HG03342 (cell line): ENCODE results near the gene SLC1A2.
A peak's percentile ranks its signal among the peaks of the same experiment; 100 is the strongest.

Experiments used
- ATAC-seq: cut with Tn5 transposase; IDR thresholded peaks from one replicate; pipeline ENCODE4 v1.9.1; 2021; ENCODE audit warnings: mild to moderate bottlenecking, moderate library complexity; ENCODE audit not compliant: unreplicated experiment

SLC1A2 gene

DNA sequence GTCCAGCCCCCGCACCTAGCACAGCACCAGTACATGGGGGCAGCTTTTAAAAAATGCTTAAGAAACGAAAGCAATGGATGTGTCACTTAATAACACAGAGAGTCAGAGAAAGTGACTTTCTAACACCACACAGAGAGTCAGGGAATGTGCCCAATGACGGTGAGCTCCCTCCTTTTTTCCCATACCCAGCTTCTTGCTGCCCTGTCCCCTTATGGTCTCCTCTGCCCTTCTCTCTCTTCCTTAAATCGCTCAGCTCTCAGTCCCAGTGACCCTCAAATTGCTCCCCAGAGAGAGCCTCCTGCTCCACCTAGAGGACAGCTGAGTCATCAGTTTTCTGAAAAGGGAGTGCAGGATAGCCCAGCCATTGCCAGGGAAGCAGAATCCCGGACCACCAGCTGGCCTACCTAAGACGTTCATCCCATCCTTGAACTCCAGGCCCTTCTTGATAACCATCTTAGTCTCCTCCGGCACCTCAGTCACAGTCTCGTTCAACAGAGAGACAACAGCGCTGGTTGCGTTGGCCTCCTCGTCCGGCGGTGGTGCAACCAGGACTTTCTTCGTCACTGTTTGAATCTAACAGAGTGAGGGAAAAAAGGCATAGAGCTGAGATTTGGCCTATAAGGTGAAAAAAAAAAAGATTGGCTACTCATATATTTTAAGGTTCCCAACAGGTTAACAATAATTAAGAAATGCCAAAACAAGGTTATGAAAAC is 113.5 kb downstream of the SLC1A2 start:
- peak; percentile 70 for ATAC-seq

DNA sequence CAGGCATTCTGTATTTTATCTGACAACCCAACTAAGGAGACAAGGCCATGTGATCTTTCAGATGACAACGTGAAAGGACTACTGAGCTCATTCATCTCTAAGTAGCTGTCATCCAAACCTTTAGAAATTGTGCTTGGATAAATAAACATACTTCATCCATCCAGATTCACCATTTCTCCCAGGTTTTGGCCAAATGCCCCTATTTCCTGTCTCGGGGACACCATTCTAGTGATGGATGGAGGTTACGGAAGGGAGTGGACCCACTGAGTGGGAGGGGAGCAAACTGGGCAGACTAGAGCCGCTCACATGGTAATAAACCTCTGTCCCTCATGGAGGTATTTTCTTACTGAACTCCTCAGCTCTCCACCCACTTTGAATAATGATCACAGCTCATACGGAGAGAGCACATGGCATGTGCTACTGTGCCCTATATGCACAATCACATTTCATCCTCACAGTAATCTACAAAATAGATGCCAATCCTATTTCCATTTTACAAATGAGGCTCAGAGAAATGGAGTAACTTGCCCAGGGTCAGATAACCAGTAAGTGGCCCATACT is 114.4 kb downstream of the SLC1A2 start:
- no peak for ATAC-seq

DNA sequence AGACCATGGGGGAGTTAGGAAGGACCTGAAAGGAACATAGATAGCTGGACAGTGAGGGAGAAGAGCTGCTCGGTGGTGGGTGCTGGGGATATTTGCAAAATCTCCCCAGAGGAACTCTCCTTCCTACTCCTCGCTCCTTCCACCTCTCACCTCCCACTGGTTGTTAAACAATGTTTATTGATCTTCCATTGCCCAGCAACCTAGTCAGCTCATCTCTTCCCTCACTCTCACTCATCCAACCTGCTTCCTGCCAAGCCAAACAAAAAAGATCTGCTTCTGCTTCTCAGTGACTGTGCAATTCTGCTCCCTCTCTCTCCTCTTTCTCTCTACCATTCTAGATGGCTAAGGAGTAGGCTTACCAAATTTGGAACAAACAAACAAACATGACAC is 115.0 kb downstream of the SLC1A2 start:
- ATAC-seq: no peak

DNA sequence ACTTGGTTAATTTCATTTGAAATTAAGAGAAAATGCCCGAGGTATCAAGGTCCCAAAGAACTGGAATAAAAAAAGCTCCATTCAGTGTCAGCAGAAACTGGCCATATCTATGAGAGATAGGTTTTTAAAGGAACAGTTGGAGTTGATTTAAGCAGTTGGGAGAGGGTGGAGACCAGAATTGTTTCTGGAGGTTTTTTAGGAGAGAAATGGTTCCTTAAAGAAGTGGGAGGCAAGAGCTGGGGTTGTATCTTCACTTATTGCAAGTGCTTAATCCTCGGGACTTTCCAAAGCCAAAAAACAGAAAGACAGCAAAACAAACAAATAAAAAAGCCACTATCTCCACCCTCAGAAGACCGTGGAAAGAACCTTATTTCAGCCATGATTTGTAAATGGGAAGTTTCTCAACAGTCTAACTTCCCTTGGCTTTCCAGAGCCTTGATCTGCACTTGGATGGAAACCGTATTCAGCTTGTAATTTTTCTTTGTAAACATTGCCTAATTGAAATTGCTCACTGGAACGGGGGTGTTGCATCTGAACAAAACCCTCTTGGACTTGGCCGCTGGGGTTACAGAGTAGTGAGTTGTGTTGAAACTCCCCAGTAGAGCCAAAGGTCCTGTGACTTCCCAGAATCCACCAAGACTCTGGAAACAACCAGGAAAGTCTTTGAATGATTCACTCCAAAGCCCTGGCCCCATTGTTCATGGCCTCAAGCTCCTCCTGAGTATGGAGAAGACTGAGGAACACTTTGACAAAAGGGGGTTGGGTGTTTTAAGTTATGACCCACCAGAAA is 115.6 kb downstream of the SLC1A2 start:
- no peak for ATAC-seq

GRCh38 chr11:35302398-35302797 is 117.0 kb downstream of the SLC1A2 start:
- no peak for ATAC-seq

GRCh38 chr11:35298369-35298768 is 121.0 kb downstream of the SLC1A2 start:
- ATAC-seq: no peak

- ATAC-seq: no peak
These were observed 123.6 kb downstream of the SLC1A2 start for GRCh38 chr11:35295751-35296150.

- no peak for ATAC-seq
These were observed 125.7 kb downstream of the SLC1A2 start for GRCh38 chr11:35293699-35294098.

GRCh38 chr11:35293035-35293434 is 126.3 kb downstream of the SLC1A2 start:
- no peak for ATAC-seq

DNA sequence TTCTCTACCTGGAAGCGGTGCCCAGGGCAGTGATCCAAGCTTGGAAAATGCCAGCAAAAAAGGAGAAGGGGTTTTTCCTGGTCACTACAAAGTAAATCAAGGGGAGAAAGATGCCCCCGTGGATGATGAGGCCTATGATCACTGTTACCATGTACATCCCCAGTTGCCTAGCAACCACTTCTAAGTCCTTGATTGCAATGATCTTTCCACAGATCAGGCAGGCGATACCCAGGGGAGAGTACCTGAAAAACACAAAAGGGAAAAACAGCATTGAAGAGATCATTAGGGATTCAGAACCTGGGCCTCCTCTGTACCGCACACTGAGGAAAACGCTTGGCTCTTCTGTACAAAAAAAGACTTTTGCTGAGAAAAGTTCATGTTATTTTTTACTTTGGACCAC is 127.1 kb downstream of the SLC1A2 start:
- ATAC-seq: no peak

GRCh38 chr11:35290876-35291275 is 128.5 kb downstream of the SLC1A2 start:
- no peak for ATAC-seq

- no peak for ATAC-seq
These were observed 129.5 kb downstream of the SLC1A2 start for GRCh38 chr11:35289821-35290220.

GRCh38 chr11:35288817-35289541 is 130.4 kb downstream of the SLC1A2 start:
- no peak for ATAC-seq

DNA sequence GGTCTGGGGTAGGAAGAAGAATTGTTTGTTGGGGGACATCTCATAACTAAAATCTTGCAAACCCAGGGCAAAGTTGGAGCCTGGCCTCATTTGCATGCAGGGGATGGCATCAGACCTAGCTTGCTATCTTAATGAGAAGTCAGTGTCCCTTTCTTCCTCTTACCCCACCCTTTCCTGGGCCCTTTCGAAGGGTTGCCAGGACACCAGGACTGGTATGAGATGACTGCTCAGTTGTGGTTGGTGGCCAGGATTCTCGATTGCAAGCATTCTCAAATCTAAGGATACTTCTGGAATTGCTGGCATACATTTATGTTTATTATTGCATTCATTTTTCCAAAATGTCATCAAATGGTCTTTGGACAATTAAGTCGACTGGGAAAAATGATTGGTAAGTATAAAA is 131.0 kb downstream of the SLC1A2 start:
- no peak for ATAC-seq

- ATAC-seq: no peak
These were observed 131.9 kb downstream of the SLC1A2 start for GRCh38 chr11:35287344-35287890.

DNA sequence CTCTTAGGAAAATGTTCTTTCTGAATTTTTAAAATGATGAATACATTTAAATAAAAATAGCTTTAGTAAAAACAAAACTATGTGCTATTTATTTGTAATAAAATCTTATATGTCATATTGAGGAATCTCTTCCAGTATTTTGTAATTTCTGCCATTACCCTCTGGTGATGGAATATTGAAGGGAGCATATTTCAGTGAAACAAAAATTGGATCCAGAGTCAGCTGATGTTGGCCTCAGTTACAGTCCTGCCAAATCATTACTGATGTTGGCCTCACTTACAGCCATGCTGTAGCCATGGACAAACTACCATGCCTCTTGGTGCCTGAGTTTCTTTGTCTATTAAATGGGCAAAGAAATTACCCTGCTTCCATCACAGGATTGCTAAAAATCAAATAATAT is 133.2 kb downstream of the SLC1A2 start:
- ATAC-seq: no peak

GRCh38 chr11:35285471-35285870 is 133.9 kb downstream of the SLC1A2 start:
- ATAC-seq: no peak

DNA sequence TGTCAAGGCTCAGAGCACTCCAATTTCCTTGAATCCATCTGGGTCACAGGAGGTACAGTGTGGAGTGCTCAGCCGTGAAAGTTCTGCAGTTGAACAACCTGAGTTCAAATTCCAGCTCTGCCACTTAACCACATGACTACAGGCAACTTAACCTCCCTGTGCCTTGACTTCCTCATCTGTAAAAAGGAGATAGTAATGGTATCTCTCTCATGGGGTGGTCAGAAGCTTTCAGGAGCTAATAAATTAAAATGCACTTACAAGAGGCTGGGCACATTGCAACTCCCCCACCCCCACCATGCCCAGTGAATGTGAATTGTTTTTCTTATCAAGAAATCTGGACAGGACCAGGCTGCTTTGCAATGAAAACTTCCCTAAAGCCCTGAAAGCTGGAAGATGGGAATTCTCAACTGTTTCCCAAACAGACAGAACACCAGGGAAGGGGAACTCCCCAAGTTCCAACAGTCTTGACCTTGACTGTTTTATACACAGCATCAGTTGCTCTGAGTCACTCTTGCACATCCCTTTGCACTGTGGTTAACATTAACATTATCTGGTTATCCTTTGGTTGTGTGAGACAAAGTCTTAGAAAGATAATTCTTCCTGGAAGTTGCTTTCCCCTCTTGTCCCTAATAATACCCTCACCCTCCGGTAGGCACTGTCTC is 137.0 kb downstream of the SLC1A2 start:
- no peak for ATAC-seq

- no peak for ATAC-seq
These were observed 138.1 kb downstream of the SLC1A2 start for GRCh38 chr11:35281169-35281688.

GRCh38 chr11:35280727-35281126 is 138.6 kb downstream of the SLC1A2 start:
- no peak for ATAC-seq
